HEK293T (cell line): ENCODE data around the gene KRTAP4-5.

Experiments used
- BHLHE40 ChIP-seq: fragments of 450-650 bp; IDR thresholded peaks from 2 replicates; pipeline ENCODE4 v1.6.1; 2016; ENCODE audit warnings: mild to moderate bottlenecking, moderate library complexity, borderline replicate concordance
- ELF4 ChIP-seq: fragments of 450-650 bp; IDR thresholded peaks from 2 replicates; pipeline ENCODE4 v1.6.1; 2017; ENCODE audit warnings: antibody characterized with exemption
- FOXA1 ChIP-seq: fragments of 450-650 bp; IDR thresholded peaks from 2 replicates; pipeline ENCODE4 v1.6.1; 2016; ENCODE audit warnings: mild to moderate bottlenecking
- FOXM1 ChIP-seq: fragments of 450-650 bp; IDR thresholded peaks from 2 replicates; pipeline ENCODE4 v1.6.1; 2017; ENCODE audit warnings: mild to moderate bottlenecking, borderline replicate concordance
- NFRKB ChIP-seq: fragments of 450-650 bp; IDR thresholded peaks from 2 replicates; pipeline ENCODE4 v1.6.1; 2016; ENCODE audit warnings: mild to moderate bottlenecking, moderate library complexity

GRCh38 chr17:41103896-41104295 is 45.7 kb downstream of the KRTAP4-5 start:
- TF ChIP-seq FOXM1 = no peak
- no peak for TF ChIP-seq BHLHE40
- no peak for TF ChIP-seq ELF4
- no peak for TF ChIP-seq FOXA1
- no peak for TF ChIP-seq NFRKB
